ENCODE data around the gene CDC40.
"Not testable (repeated sequence)": the region's sequence is repeated elsewhere in the genome, so short reads cannot be mapped to it uniquely, and the experiment has no call there.

Gene CDC40

DNA sequence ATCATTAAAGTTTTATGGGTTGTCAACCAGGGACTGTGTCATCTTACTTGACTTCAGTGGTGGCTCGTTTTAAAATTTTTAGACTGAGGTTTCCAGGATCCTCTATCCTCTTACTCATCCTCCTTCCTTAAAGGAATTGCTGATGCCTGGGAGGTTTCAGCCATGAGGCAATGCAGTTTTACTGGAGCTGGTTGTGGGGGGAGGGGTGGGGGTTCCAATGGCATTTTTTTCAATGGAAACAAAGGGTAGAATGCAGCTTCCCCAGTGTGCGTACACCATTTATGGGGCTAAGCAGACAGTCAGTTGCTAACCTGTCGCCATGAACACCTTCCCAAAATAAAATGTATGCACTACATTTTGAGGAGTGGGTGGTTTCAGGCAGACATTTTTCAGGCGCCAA is 89.9 kb downstream of the CDC40 start:
- DNase-seq (ENCODE audit: low read depth in 2 of 2): no peak

DNA sequence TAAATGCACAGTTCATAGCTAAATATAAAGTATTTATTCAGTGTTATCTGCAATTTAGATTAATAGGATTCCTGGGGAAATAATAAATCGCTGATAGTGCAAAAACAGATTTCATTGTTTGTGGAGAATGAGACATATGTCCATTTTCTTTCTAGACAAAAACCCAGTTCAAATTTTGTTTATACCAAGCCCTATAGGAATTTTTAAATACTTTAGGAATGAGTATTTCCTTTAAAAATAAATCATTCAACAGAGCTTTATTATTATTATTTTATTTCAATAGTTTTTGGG is 91.5 kb downstream of the CDC40 start:
- no peak for DNase-seq (ENCODE audit: low read depth in 2 of 2)

DNA sequence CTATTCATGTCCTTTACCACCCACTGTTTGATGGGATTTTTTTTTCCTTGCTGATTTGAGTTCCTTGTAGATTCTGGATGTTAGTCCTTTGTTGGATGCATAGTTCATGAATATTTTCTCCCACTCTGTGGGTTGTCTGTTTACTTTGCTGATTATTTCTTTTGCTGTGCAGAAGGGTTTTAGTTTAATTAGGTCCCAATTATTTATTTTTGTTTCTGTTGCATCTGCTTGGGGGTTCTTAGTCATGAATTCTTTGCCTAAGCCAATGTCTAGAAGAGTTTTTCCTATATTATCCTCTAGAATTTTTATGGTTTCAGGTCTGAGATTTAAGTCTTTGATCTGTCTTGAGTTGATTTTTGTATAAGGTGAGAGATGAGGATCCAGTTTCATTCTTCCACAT is 92.6 kb downstream of the CDC40 start:
- DNase-seq (ENCODE audit: low read depth in 2 of 2): not testable (repeated sequence)

- no peak for DNase-seq (ENCODE audit: low read depth in 2 of 2)
Measured at GRCh38 chr6:110277100-110277665, 97.0 kb downstream of the CDC40 start.
